IPS-NIHi7 (cell line): ENCODE data around the gene PLPPR3.

Experiments
- DNase-seq: peaks from one replicate; pipeline ENCODE4 v3.0.0; 2012; ENCODE audit warnings: mixed read lengths; ENCODE audit errors: extremely low spot score

The PLPPR3 gene

DNA sequence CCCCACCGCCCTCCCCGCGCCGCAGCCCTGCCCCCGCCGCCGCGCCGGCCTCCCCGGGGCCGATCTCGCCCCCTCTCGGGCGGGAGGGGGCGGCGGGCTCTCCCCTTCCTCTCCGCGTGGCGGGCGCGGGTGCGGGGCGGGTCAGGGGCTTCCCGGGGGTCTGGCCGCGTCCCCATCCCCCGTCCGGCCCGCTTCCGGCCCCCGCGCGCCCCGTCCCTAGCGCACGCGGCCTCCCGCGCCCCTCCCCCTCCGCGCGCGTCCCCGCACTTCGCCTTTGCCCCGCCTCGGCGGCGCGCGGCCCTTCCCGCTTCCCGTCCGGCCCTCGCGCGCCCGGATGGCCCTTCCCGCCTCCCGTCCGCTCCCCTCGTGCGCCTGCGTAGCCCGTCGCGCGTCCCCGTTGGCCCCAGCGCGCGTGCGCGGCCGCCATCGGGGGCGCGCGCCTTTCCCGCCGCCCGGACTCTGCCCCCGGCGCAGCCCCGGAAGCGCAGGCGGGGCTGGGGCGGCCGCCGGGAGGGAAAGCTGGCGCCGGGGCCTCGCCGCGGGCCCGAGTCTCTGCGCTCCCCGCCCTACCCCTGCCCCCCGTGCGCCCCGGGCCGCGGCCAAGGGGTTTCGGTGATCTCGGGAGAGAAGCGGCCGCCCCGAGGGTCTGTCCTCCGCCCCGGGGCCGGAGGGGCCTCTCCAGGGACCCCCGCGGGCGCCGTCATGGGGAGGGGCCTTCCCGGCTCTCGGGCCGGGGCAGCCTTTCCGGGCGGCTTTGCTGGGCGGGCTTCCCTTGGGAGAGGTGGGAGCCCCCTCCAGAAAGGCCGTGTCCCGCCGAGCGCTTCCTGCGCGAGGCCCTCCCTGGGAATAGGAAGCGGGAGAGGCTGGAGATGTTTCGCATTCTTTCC is 24.0 kb downstream of the PLPPR3 start:
- peak; percentile 91 for DNase-seq

DNA sequence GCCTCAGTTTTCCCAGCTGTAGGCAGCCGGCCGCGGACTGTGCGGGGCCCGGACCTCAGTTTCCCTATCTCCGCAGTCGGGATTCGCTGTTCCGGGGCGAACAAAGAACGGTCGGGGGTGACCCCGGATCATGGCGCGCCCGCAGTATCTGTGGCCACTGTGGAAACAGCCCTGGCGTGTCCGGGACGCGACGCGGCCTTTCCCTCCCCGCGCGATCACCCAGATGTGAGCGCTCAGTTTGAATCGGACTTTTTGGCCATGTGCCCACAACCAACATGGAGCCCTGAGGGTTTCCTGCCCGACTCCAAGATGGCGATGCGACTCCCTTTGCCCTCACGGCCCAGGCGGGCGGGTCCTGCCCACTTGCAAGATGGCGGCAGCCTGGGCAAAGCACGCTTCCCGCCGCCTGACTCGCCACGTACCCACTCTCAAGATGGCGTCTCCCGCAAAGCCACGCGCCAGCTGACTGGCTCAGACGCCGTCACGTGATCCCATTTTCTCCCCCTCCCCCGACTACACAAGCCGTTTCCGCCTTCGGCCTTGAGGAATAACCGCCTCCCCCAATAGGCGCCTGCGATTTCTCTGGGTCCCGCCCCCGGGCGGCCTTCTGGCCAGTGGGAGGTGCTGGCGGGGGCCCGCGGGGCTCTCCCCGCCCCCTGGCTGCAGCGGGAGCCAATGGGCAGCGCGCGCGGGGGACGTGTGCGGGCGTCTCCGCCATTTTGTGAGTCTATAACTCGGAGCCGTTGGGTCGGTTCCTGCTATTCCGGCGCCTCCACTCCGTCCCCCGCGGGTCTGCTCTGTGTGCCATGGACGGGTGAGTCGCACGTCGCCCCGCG is 24.8 kb downstream of the PLPPR3 start, which contains the start of gene PTBP1:
TSS of gene PTBP1 (plus strand) at position 761 of the 836 bp plus-strand sequence. CDS start at position 807, 46 bp downstream.
- DNase-seq: peak; percentile 97

DNA sequence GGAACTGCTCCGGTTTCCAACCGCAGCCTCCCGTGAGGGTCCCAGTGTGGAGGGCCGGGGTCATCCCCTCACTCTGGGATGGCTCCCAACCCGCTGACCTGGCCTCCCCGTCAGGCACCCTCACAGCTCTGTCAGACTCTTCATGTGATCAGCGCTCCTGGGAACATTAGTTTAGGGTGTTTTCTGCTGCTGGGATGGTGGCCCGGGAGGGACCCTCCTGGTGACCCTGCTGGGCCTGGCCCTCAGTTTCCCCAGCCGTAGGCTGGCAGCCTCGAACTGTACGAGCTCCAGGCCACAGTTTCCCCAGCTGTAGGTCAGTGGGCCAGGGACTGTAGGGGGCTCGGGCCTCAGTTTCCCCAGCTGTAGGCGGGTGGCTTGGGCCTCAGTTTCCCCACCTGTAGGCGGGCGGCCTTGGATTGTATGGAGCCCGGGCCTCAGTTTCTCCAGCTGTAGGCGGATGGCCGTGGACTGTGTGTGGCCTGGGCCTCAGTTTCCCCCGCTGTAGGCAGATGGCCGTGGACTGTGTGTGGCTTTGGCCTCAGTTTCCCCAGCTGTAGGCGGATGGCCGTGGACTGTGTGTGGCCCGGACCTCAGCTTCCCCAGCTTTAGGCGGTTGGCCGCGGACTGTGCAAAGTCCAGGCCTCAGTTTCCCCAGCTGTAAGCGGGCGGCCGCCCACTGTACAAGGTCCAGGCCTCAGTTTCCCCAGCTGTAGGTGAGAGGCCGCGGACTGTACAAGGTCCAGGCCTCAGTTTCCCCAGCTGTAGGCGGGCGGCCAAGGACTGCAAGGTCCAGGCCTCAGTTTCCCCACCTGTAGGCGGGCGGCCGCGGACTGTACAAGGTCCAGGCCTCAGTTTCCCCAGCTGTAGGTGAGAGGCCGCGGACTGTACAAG is 25.8 kb downstream of the PLPPR3 start:
- no peak for DNase-seq

DNA sequence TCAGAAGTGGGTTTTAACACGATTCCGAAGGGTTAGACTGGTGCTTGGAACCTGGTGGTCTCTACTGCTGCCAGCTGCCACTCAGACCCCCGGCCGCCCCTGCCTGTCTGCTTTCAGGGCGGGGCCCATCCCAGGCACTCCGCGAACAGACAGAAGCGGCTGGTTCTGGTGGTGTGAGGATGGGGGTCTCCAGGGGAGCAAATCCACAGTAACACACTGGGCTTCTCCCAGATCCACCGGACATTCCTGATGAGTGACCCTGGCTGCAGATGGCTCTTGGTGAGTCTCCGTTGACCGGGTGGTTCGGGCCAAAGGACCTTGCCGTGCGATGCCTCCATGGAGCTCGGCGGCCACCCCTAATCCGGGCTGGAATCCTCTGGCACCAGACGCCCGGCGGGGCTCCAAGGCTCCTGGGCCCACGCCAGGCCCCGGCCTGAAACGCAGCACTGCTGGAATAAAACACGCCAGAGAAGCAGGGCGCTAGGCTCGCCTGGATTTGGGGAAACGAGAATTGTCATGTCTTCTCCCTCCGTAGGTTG is 26.6 kb downstream of the PLPPR3 start:
- no peak for DNase-seq

DNA sequence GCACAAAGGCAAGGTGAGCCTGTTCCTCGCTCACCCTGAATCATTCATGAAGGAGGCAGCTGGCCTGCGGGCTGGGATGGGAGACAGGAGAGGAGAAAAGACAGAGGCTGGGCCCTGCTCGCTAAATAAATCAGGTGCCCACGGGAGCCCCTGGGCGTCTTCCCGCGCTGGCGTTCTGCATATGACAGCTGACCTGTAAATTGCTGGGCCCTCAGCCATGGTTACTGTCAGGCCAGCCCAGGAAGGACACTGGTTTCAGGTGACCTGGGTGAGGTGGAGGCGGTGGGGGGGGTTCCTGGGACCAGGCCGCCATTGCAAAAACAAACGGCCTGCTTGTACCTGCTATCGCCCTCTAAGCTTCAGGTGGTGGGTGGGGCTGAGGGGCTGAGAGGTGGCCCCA is 27.9 kb downstream of the PLPPR3 start:
- no peak for DNase-seq

DNA sequence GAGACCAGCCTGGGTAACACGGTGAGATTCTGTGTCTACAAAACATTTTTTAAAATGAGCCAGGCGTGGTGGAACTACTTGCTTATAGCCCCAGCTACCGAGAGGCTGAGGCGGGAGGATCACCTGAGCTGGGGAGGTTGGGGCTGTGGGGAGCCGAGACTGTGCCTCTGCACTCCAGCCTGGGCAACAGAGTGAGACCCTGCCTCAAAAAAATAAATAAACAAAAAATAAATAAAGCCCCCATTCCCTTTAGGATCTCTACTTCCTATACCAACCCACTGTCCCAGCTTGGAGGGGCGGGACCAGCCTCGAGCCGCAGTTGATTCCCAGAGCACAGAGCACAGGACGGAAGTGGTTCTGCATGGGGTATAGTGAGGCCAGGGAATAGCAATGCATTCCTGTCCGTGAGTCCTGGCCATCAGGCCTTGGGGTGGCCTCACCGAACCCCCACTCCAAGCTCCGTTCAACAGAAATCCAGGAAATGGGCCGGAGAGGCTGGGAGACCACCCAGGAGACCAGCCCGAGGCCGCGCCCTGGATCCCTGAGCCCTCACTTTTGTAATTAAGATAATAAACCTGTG is 29.4 kb downstream of the PLPPR3 start:
- no peak for DNase-seq

DNA sequence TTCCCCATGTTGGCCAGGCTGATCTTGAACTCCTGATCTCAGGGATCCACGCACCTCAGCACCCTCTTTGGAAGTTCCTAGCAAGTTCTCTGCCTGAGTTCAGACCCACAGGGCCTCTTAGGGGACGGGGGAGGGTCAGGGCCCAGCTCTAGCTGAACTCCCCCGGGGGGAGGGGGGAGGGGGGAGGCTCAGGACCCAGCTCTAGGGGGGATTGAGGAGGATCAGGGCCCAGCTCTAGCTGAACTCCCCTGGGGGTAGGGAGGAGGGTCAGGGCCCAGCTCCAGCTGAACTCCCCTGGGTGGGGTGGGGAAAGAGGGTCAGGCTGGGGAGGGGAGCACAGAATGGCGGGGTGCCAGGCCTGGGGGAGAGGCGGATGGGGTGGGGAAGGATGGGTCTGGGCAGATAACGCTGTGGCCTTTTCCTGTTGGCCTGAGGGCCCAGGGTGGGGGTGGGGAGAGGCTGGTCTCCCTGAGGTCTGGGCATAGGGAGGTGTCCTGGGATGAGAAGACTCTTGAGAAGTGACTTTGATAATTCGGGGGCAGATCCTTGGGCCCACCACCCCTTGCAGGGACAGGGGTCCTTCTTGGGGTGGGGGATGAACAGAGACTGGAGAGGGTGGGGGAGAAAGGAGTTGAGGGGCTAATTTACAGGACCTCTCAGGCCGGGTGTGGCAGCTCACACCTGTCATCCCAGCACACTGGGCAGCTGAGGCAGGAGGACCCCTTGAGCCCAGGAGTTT is 30.0 kb downstream of the PLPPR3 start:
- DNase-seq: no peak

DNA sequence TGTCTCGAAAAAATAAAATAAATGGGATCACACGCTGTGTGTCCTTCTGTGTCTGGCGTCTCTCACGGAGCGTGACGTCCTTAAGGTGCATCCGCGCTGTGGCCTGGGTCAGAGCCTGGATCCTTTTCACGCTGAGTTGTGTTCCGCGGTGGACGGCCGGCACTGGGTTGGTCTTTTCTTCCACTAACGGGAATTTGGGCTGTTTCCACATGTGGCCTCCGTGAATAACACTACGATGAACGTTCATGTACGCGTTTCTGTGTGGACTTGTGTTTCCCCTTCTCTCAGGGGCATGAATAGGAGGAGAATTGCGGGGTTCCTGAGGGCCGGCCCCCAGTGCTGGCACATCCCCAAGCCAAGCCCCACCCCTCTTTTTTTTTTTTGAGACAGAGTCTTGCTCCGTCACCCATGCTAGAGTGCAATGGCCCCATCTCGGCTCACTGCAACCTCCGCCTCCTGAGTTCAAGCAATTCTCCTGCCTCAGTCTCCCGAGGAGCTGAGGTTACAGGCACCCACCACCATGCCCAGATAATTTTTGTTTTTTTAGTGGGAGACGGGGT is 30.7 kb downstream of the PLPPR3 start:
- DNase-seq: no peak

DNA sequence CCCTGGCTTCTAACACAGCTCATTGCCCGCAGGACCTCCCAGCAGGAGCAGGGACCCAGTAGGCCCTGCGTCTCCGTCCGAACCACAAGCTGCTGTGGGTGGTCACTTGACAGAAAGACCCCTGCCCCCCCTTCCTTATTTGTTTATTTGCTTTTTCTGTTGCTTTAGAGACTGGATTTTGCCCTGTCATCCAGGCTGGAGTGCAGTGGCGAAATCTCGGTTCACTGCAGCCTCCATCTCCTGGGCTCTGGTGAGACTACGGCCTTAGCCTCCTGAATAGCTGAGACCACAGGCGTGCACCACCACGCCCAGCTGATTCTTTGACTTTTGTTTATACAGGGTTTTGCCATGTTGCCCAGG is 32.1 kb downstream of the PLPPR3 start:
- DNase-seq: no peak

DNA sequence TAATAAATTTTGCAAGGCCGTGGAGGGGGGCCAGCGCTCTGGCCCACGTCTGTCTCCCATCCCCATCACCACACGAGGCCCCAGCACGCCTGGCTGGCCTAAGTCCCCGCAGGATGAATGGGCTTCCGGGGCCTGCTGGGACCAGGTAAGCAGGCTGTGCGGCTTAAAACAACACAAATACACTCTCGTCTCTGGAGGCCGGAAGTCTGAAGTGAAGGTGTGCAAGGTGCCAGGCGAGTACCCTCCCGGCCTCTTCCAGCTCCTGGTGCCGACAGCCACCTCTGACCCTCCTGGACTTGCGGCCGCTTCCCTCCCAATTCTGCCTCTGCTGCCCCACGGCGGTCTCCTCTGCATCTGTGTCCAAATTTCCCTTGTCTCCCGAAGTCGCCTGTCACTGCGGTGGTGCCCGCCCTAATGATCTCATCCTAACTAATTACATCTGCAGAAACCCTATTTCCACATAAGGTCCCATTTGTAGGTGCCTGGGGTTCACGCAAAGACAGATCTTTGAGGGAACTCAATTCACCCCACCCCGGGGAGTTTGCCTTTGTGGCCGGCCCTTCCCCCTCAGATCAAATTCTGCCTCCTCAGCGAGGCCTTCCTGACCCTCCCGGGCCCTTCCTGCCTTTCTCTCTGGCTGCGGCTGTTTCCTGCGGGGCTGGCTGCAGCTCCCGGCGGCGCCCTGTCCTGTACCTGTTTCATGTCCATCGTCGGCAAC is 32.6 kb downstream of the PLPPR3 start:
- DNase-seq: no peak

DNA sequence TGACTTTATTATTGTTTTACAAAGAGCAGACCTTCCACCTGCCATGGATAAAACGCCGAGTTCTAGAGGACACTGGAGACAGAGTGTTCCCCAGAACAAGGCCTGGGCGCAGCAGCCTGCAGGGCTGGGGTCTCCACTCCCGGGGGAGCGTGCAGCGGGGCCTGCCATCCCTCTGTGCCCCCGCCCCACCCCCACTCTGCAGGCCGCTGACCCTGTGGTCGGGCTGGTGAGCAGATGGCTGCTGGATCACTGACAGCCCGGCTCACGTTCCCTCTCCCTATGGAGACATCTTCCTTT is 33.1 kb downstream of the PLPPR3 start:
- no peak for DNase-seq

DNA sequence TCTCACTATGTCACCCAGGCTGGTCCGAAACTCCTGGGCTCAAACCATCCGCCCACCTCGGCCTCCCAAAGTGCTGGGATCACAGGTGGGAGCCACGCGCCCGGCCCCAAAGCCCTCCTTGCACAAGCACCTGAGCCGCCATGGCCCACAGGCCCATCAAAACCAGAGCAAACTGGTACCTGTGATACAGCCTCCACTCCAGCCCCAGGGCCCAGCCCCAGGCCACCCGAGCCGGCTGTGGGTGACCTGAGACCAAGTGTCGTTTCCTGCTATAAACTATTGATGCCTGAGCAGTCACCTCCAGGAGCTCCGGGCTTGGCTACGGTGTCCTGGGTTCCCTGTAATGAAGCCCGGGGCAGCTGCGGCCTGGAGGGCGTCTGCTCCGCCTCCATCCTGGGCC is 34.2 kb downstream of the PLPPR3 start:
- no peak for DNase-seq

DNA sequence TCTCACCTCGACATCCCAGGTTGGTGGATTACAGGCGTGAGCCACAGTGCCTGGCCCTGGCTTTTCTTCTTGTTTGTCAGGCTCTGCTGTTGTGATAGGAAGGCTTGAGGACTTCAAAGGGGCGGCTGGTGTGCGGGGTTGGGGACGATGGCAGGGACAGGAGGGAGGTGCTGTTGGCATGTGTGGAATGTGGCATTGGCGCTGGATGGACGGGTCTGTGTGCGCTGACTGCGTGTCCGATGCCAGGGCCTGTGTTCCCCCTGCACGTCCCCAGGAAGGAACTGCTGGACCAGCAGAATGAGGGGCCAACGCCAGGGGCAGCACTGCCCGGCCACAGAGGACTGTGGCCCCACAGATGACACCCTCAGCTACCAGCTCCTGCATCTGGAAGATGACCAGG is 37.2 kb downstream of the PLPPR3 start:
- no peak for DNase-seq

DNA sequence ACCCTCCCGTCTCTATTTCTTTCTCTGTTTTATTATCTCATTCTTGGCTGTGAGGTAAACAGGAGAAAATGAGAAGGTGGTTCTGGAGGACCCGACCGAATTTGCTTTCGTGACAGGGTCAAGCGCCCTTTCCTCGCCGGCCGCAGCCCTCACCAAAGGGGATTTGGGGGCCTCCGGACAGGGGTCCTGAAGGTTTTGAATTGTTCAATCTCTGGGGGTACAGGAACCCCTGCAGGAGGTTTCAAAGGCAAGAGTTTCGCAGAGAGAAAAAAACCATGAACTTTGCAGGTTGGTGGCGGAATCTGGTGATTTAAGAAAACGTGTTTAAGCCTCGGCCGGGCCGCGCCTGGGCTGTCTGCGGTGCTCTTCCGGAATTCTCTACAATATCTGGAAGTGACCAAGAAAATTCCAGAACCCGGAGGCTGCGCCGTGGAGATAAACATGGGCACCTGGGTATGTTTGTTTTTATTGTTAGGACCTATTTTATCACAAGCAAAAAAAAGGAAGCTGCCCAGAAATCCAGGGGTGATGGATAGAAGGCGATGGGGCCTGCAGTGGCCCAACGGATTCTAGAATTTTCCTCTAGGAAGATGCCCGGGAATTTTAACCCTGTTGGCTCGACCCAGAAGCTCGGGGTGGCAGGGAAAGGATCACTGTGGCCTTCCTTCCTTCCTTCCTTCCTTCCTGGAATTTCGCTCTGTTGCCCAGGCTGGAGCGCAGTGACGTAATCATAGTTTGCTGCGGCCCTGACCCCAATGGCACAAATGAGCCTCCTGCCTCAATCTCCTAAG is 38.7 kb downstream of the PLPPR3 start:
- DNase-seq: no peak

DNA sequence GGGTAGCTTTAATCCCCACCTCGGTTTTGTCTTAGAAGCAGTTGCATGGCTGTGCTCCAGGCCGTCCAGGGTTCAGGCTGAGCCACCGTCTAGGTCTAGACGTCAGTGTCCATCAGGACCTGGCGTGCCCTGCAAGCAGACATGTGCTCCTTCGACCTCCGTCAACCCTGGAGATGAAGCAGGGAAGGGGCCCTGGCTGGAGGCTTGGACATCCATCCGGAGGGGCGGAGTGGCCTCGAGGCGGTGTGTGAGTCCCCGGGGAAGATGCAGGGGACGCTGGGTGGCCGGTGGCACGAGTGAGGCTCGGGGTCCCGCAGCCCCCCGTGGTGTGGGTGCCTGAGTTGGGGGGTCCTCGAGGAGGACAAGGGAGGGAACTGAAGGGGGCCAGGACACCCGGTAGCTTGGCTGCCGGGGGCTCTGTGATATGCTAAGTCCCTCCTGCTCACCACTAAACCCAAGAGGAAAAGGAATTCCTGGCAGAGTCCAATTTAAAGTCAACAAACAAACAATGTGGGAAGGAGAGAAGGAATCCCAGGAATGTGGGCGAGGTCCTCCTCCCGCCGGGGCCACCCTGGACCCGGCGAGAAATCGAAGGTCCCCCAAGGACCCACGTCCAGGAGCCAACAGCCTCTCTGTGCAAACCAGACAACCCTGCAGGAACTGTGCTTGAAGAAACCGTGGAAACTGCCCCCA is 39.4 kb downstream of the PLPPR3 start:
- peak; percentile 69 for DNase-seq

DNA sequence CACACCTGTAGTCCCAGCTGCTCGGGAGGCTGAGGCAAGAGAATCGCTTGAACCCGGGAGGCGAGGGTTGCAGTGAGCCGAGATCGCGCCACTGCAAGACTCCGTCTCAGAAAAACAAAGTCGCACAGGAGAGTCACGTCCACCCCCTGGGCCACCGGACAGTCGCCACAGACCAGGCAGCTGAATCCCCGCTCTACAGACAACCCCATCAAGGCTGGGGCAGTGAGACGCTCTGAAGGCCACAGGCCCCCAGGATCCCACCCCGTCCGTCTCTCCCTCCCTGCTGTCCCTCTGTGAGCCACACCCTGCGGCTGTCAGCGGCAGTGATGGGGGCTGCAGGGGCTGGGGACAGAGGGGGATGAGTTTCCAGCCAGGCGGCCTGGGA is 40.0 kb downstream of the PLPPR3 start:
- DNase-seq: no peak

DNA sequence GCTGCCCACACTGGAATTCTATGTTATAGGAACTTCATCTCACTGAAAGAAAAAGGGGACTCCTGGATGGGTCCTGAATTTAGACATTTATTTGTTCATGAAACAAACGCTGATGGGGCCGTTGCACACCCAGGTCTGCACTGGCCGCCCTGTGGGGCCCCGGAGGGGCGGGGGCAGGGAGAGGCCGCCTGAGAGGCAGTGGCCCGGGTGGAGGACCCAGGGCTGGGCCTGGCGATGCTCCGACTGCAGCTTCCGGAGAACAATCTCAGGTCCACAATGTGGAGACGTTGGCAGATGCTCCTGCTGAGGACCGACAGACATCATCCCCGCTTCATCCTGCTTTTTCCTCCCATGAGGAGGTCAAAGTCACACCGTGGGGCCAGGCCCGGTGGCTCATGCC is 40.8 kb downstream of the PLPPR3 start:
- DNase-seq: no peak

DNA sequence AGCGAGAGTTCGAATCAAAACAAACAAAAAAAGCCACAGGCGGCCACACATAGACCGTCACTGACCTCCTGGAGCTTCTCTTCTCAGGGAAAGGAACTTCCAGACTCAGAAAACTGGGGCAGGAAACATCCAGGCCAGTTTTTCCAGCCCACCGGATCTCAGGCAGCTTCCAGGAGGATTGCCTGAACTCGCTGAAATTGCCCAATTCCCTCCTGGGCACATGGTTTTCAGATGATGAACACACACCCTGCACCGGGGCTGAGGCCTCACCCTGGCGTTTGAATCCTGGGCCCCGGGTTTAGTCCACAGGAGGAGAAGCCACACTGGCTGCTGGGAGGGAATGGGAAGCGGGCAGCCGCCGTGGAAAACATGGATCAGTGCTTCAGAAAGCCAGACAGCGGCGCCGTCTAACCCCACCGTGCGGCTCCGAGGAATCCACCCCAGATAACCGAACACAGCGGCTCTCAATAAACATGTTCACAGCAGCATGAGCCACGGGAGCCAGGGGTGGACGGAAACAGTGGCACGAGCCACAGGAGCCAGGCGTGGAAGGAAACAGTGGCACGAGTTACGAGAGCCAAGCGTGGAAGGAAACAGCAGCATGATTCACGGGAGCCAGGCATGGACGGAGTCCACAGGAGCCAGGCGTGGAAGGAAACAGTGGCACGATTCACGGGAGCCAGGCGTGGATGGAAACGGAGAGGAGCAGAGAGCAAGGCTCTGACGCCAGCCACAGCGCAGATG is 42.7 kb downstream of the PLPPR3 start:
- DNase-seq: no peak
